ENCODE data around the gene PRR11. TPM values are rescaled to one million over a fixed set of nuclear protein-coding genes. Genes with fewer than 3 reads are reported as not detected.

Gene PRR11
- total and polyA plus RNA-seq, 2 of the 4 experiments (the other 2 are of a cell fraction) = 8.6 to 24.0 TPM

GRCh38 chr17:59221159-59221847 is 65.8 kb downstream of the PRR11 start:
- POLR2A ChIA-PET (ENCODE audit: unreplicated experiment) = no interaction called here
- Histone ChIP-seq H2AFZ (replicated peaks; ENCODE audit: low read length, poor library complexity) (peak overlapping the region; percentile 95), H2AK9ac (replicated peaks; ENCODE audit: low read depth, low read length, poor library complexity) (no peak overlapping the region), H2BK5ac (ENCODE audit: low read depth, low read length, poor library complexity, severe bottlenecking) (no peak overlapping the region), H3K9me1 (ENCODE audit: insufficient read depth, low read length) (no peaks in the 10 kb centered on the region), H3K9me3 (ENCODE audit: control insufficient read depth, insufficient read depth, low read length) (no peaks in the 10 kb centered on the region), H2BK15ac (ENCODE audit: low read depth, low read length) (no peak overlapping the region), H4K20me1 (ENCODE audit: insufficient read depth, low read length) (no peaks in the 10 kb centered on the region), H3K4me1 (ENCODE audit: control insufficient read depth, insufficient read depth, low read length) (no peaks in the 10 kb centered on the region), H3K23ac (ENCODE audit: low read depth, low read length) (peak overlapping the region; percentile 88), H3K27me3 (ENCODE audit: control insufficient read depth, insufficient read depth, low read length) (no peaks in the 10 kb centered on the region), H3K14ac (replicated peaks; ENCODE audit: low read depth, low read length) (no peak overlapping the region), H2BK120ac (ENCODE audit: low read depth, low read length) (no peak overlapping the region), H2BK20ac (ENCODE audit: low read depth, low read length) (no peak overlapping the region), H2AK5ac (ENCODE audit: low read depth, low read length) (no peak overlapping the region), H3K27ac (ENCODE audit: insufficient read depth, low read length) (no peak overlapping the region; the same call in 1 of the 2 replicates), H3K36me3 (ENCODE audit: control insufficient read depth, insufficient read depth, low read length) (no peaks in the 10 kb centered on the region), H3K4ac (ENCODE audit: low read depth, low read length) (0 out of 2 replicates have a peak overlapping the region, but pooled peaks have one; percentile 61), H3K79me1 (ENCODE audit: low read depth in 1 of 2, low read length in 2 of 2) (0 out of 4 replicates have a peak, but pooled peaks cover 0 to under 1% of the 10 kb centered on the region in 2 experiments), H4K5ac (ENCODE audit: low read depth, low read length) (0 out of 2 replicates have a peak overlapping the region, but pooled peaks have one; percentile 2), H3K56ac (ENCODE audit: extremely low read depth, insufficient read depth, low read length) (no peak overlapping the region), H4K8ac (ENCODE audit: low read depth in 2 of 2, low read length in 2 of 2) (peak overlapping the region; percentile 83 to 95; a peak in 2 of 4 replicates), H3K18ac (ENCODE audit: low read depth, low read length) (no peak overlapping the region), H4K91ac (ENCODE audit: insufficient read depth, low read depth, low read length) (no peak overlapping the region), H3K4me3 (ENCODE audit: insufficient read depth, low read depth, low read length) (peak overlapping the region; percentile 69), H3K9ac (ENCODE audit: low read depth, low read length) (peak overlapping the region; percentile 60), H3K4me2 (ENCODE audit: low read depth, low read length) (peak overlapping the region; percentile 79)
- ATAC-seq (ENCODE audit: low read depth) (no peak), DNase-seq (no peak)
- intact Hi-C loops (cut with micrococcal nuclease) = loop anchor here (2.0 to 5.0 kb wide), 2 partner anchors 89 to 221 kb away; no protein-coding TSS in a partner anchor
- peak; percentile 80 for TF ChIP-seq CEBPB (IDR thresholded peaks at IDR 0.05; ENCODE audit: low read depth, low read length)
- no peak for TF ChIP-seq MAZ (IDR thresholded peaks at IDR 0.05; ENCODE audit: borderline replicate concordance, low read depth, low read length)
- no peak for TF ChIP-seq RAD21 (IDR thresholded peaks at IDR 0.05; ENCODE audit: low read length)
- TF ChIP-seq BHLHE40 (IDR thresholded peaks at IDR 0.05; ENCODE audit: low read depth, low read length) = no peak
- TF ChIP-seq SMC3 (IDR thresholded peaks at IDR 0.05; ENCODE audit: low read depth, low read length) = no peak
- no peak for TF ChIP-seq CTCF (conservative IDR thresholded peaks at IDR 0.05; ENCODE audit: low read depth, low read length)
- in situ Hi-C loops (cut with MboI; ENCODE audit: low sequenced_read_pairs) = no loop called here
- CTCF ChIA-PET = no interaction called here
- BruUV-seq (replicated peaks) = no TSS peak
- dilution Hi-C loops (cut with HindIII; ENCODE audit: low sequenced_read_pairs, unreplicated experiment) = no loop called here
- 0% methylated on average over 6 of the region's 17 CpGs; no CpG with 5 or more reads in 1 of the 2 experiments for WGBS, 2 experiments (ENCODE audit: extremely low coverage in 2 of 2, insufficient read length in 1 of 2)
